Kasumi-1 (cell line): Measurements from ENCODE around the gene CRY1.
"Not testable (repeated sequence)": the region's sequence is repeated elsewhere in the genome, so short reads cannot be mapped to it uniquely, and the experiment has no call there.

Experiments used
- DNase-seq, 2 experiments: peaks; one replicate each; lab custom pipeline; 2025; lab: John Stamatoyannopoulos, UW

Gene CRY1

GRCh38 chr12:107064243-107064642, 29.1 kb downstream of the CRY1 start:
- no peak for DNase-seq

GRCh38 chr12:107058190-107058589, 35.2 kb downstream of the CRY1 start:
- no peak for DNase-seq

- DNase-seq = no peak
Measured at GRCh38 chr12:107057071-107057834, 36.1 kb downstream of the CRY1 start.

GRCh38 chr12:107053709-107054108, 39.6 kb downstream of the CRY1 start:
- DNase-seq = no peak

GRCh38 chr12:107045186-107045585, 48.2 kb downstream of the CRY1 start:
- no peak for DNase-seq

GRCh38 chr12:107042801-107043200, 50.5 kb downstream of the CRY1 start:
- no peak for DNase-seq

- DNase-seq = no peak
Measured at GRCh38 chr12:107035733-107036132, 57.6 kb downstream of the CRY1 start.

- no peak for DNase-seq
Measured at GRCh38 chr12:107033758-107034739, 59.3 kb downstream of the CRY1 start.

- DNase-seq = no peak
Measured at GRCh38 chr12:107032266-107032665, 61.1 kb downstream of the CRY1 start.

GRCh38 chr12:107031061-107031460, 62.3 kb downstream of the CRY1 start:
- no peak for DNase-seq

GRCh38 chr12:107029081-107029480, 64.3 kb downstream of the CRY1 start:
- DNase-seq = no peak

- DNase-seq = no peak
Measured at GRCh38 chr12:107027636-107028053, 65.7 kb downstream of the CRY1 start.

- DNase-seq = no peak
Measured at GRCh38 chr12:107026806-107027635, 66.3 kb downstream of the CRY1 start.

GRCh38 chr12:107026356-107026755, 67.0 kb downstream of the CRY1 start:
- DNase-seq = not testable (repeated sequence)

GRCh38 chr12:107025671-107026070, 67.7 kb downstream of the CRY1 start:
- no peak for DNase-seq

- DNase-seq = no peak
Measured at GRCh38 chr12:107019546-107019945, 73.8 kb downstream of the CRY1 start.

- no peak for DNase-seq
Measured at GRCh38 chr12:107017042-107017441, 76.3 kb downstream of the CRY1 start.

GRCh38 chr12:107014055-107014454, 79.3 kb downstream of the CRY1 start:
- no peak for DNase-seq

GRCh38 chr12:107012736-107013425, 80.5 kb downstream of the CRY1 start:
- DNase-seq = no peak

GRCh38 chr12:107011519-107011918, 81.8 kb downstream of the CRY1 start:
- DNase-seq = no peak

GRCh38 chr12:107007411-107007810, 85.9 kb downstream of the CRY1 start:
- no peak for DNase-seq
